K562 (cell line): ENCODE measurements around the gene TMEM19. TPM values are rescaled to one million over a fixed set of nuclear protein-coding genes. Genes with fewer than 3 reads are reported as not detected.

Experiments used
- ADNP ChIP-seq: fragments of 200-800 bp; sonication (Bioruptor generic); IDR thresholded peaks from 2 replicates; pipeline ENCODE4 v1.6.1; 2016; ENCODE audit warnings: missing genetic modification characterization, missing compliant biosample characterization
- BHLHE40 ChIP-seq: IDR thresholded peaks from 2 replicates; pipeline ENCODE4 v1.6.1; 2011; ENCODE audit warnings: low read length, improper control_type of control experiment
- CCNT2 ChIP-seq: IDR thresholded peaks from 2 replicates; pipeline ENCODE4 v1.6.1; 2011; ENCODE audit warnings: borderline replicate concordance, low read depth, mild to moderate bottlenecking, moderate library complexity, mixed read lengths, low read length; ENCODE audit not compliant: insufficient read length; ENCODE audit errors: extremely low read depth
- CREM ChIP-seq: IDR thresholded peaks from 2 replicates; pipeline ENCODE4 v1.6.1; 2014; ENCODE audit warnings: antibody characterized with exemption, low read depth
- IRF2 ChIP-seq: sonication (generic); formaldehyde crosslinking; IDR thresholded peaks from 2 replicates; pipeline ENCODE4 v1.8.1; 2022; ENCODE audit warnings: mild to moderate bottlenecking, missing genetic modification reagents
- KLF6 ChIP-seq: fragments of 250-450 bp; sonication (Bioruptor Pico); IDR thresholded peaks from 2 replicates; pipeline ENCODE4 v1.4.0; 2020; ENCODE audit warnings: mild to moderate bottlenecking, moderate library complexity, borderline replicate concordance
- MLLT1 ChIP-seq, 2 experiments: fragments of 450-650 bp; IDR thresholded peaks; 2 replicates each; pipeline ENCODE4 v1.6.1; 2016
- NR1H2 ChIP-seq: sonication (generic); formaldehyde crosslinking; IDR thresholded peaks from 2 replicates; pipeline ENCODE4 v1.4.0; 2020; ENCODE audit warnings: mild to moderate bottlenecking, missing genetic modification reagents
- RNF219 ChIP-seq: fragments of 250-450 bp; sonication (Bioruptor Pico); IDR thresholded peaks from 2 replicates; pipeline ENCODE4 v1.5.0; 2022; ENCODE audit warnings: mild to moderate bottlenecking
- TEAD4 ChIP-seq, 2 experiments: sonication (generic) in 1 of 2; formaldehyde crosslinking in 1 of 2; IDR thresholded peaks; 2 replicates each; pipeline versions ENCODE4 v1.6.1 to v1.8.0; 2012 to 2022; ENCODE audit warnings: borderline replicate concordance in 1 of 2, inconsistent platforms in 1 of 2, low read length in 1 of 2, mild to moderate bottlenecking in 1 of 2, missing genetic modification reagents in 1 of 2
- ZBTB1 ChIP-seq: sonication (generic); formaldehyde crosslinking; IDR thresholded peaks from 2 replicates; pipeline ENCODE4 v1.8.1; 2023; ENCODE audit warnings: missing genetic modification reagents, low read depth, mild to moderate bottlenecking, borderline replicate concordance
- ZNF277 ChIP-seq: fragments of 250-450 bp; sonication (Bioruptor Pico); IDR thresholded peaks from 2 replicates; pipeline ENCODE4 v1.8.0; 2022; ENCODE audit warnings: inconsistent platforms, mild to moderate bottlenecking, moderate library complexity, borderline replicate concordance
- ZNF507 ChIP-seq: conservative IDR thresholded peaks from 2 replicates; pipeline ENCODE4 v1.6.1; 2017; ENCODE audit warnings: missing genetic modification characterization, missing compliant biosample characterization
- ZNF696 ChIP-seq: fragments of 250-450 bp; sonication (Bioruptor Pico); conservative IDR thresholded peaks from 2 replicates; pipeline ENCODE4 v1.4.0; 2020; ENCODE audit warnings: mild to moderate bottlenecking, moderate library complexity
- polyA plus RNA-seq, 8 experiments: library from polyadenylated mRNA; depleted of rRNA in 4 of 8; stranded (reverse) in 5 of 8; unstranded in 3 of 8; fragments of >200 nt; fragmentation: Nextera tagmentation in 2 of 8; fragmentation: Illumina TruSeq in 1 of 8; extraction: Ambion mirVana in 2 of 8; extraction: Trizol in 1 of 8; gene quantifications; 2 replicates each; pipeline versions ENCODE4 v1.2.1 to v1.2.3, GENCODE V29; 2011 to 2014; ENCODE audit warnings: inconsistent platforms in 1 of 8, missing spikeins in 1 of 8
- total RNA-seq, 7 experiments: library from RNA; depleted of rRNA in 6 of 7; stranded (reverse); fragments of >200 nt in 6 of 7; fragmentation: Illumina TruSeq in 2 of 7; extraction: Trizol in 2 of 7; gene quantifications; 2 replicates each; pipeline versions ENCODE4 v1.2.1 to v1.2.3, GENCODE V29; 2011 to 2021; ENCODE audit warnings: low replicate concordance in 1 of 7
- TF ChIP-seq, protein P1 (sequence below): fragments of 200-400 bp; formaldehyde crosslinking; IDR thresholded peaks from 2 replicates; pipeline ENCODE4 v1.6.1; 2017; ENCODE audit warnings: mild to moderate bottlenecking, low read depth, low read length, moderate library complexity
- TF ChIP-seq, protein P2 (sequence below): fragments of 250-450 bp; sonication (Bioruptor Pico); IDR thresholded peaks from 2 replicates; pipeline ENCODE4 v1.5.0; 2021; ENCODE audit warnings: mild to moderate bottlenecking, borderline replicate concordance

The TMEM19 gene
- total and polyA plus RNA-seq, 9 of the 15 experiments (the other 6 are each of a cell fraction or from before 2014, with no cell fraction given): 8.2 to 24.2 (median 17.2) TPM

- TF ChIP-seq, protein P1, sequence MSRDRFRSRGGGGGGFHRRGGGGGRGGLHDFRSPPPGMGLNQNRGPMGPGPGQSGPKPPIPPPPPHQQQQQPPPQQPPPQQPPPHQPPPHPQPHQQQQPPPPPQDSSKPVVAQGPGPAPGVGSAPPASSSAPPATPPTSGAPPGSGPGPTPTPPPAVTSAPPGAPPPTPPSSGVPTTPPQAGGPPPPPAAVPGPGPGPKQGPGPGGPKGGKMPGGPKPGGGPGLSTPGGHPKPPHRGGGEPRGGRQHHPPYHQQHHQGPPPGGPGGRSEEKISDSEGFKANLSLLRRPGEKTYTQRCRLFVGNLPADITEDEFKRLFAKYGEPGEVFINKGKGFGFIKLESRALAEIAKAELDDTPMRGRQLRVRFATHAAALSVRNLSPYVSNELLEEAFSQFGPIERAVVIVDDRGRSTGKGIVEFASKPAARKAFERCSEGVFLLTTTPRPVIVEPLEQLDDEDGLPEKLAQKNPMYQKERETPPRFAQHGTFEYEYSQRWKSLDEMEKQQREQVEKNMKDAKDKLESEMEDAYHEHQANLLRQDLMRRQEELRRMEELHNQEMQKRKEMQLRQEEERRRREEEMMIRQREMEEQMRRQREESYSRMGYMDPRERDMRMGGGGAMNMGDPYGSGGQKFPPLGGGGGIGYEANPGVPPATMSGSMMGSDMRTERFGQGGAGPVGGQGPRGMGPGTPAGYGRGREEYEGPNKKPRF: no peak
- TF ChIP-seq CCNT2: no peak
- TF ChIP-seq BHLHE40: peak; percentile 63; the same call in 1 of the 2 replicates
- no peak for TF ChIP-seq ZNF507 (tag)
- no peak for TF ChIP-seq NR1H2 (CRISPR knock-in tag)
- TF ChIP-seq ZNF696 (CRISPR knock-in tag): no peak
- no peak for TF ChIP-seq KLF6
- TF ChIP-seq TEAD4 (IDR thresholded peaks at IDR 0.05; ENCODE audit: low read length): 0 out of 2 replicates have a peak, but pooled peaks have one; percentile 1
- TF ChIP-seq TEAD4 (CRISPR knock-in tag; IDR thresholded peaks at IDR 0.05; ENCODE audit: borderline replicate concordance): no peak
- TF ChIP-seq RNF219: no peak
- no peak for TF ChIP-seq ZBTB1
- TF ChIP-seq, protein P2, sequence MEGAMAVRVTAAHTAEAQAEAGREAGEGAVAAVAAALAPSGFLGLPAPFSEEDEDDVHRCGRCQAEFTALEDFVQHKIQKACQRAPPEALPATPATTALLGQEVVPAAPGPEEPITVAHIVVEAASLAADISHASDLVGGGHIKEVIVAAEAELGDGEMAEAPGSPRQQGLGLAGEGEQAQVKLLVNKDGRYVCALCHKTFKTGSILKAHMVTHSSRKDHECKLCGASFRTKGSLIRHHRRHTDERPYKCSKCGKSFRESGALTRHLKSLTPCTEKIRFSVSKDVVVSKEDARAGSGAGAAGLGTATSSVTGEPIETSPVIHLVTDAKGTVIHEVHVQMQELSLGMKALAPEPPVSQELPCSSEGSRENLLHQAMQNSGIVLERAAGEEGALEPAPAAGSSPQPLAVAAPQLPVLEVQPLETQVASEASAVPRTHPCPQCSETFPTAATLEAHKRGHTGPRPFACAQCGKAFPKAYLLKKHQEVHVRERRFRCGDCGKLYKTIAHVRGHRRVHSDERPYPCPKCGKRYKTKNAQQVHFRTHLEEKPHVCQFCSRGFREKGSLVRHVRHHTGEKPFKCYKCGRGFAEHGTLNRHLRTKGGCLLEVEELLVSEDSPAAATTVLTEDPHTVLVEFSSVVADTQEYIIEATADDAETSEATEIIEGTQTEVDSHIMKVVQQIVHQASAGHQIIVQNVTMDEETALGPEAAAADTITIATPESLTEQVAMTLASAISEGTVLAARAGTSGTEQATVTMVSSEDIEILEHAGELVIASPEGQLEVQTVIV (CRISPR knock-in tag): no peak
- TF ChIP-seq MLLT1 (IDR thresholded peaks at IDR 0.05): no peak
- TF ChIP-seq ADNP (tag): no peak
- no peak for TF ChIP-seq IRF2
- peak; percentile 64 for TF ChIP-seq CREM
- no peak for TF ChIP-seq ZNF277 (CRISPR knock-in tag)
Observed at GRCh38 chr12:71662849-71663560, 22.9 kb upstream of the TMEM19 start (continued).
